Urinary bladder (tissue), 4 donors: Measurements from ENCODE around the gene ALLC. TPM values are rescaled to one million over a fixed set of nuclear protein-coding genes. Genes with fewer than 3 reads are reported as not detected.
"Not testable (repeated sequence)": the region's sequence is repeated elsewhere in the genome, so short reads cannot be mapped to it uniquely, and the experiment has no call there.

Experiments used
- DNase-seq: peaks from one replicate; pipeline ENCODE4 v3.0.0-alpha.2; 2015; ENCODE audit errors: extremely low spot score
- H3K27ac ChIP-seq: one replicate; pipeline ENCODE4 v1.5.1; 2013; ENCODE audit warnings: low read depth, mild to moderate bottlenecking, moderate library complexity
- H3K36me3 ChIP-seq: one replicate; pipeline ENCODE4 v1.6.1; 2013; ENCODE audit warnings: mild to moderate bottlenecking, moderate library complexity; ENCODE audit not compliant: insufficient read depth
- H3K4me1 ChIP-seq: one replicate; pipeline ENCODE4 v1.6.1; 2013; ENCODE audit warnings: mild to moderate bottlenecking, moderate library complexity; ENCODE audit not compliant: insufficient read depth
- H3K4me3 ChIP-seq: one replicate; pipeline ENCODE4 v1.5.1; 2013; ENCODE audit warnings: low read depth, low read length
- WGBS: extraction: QIAGEN DNeasy Blood & Tissue Kit; methylation state at CpG from one replicate; pipeline ENCODE4 v1.1.7; 2013; 5-methylcytosine and 5-hydroxymethylcytosine counted together
- polyA plus RNA-seq: library from polyadenylated mRNA; stranded (reverse); fragments of 200-250 nt; gene quantifications from one replicate; pipeline ENCODE4 v1.2.3, GENCODE V29; 2013
- total RNA-seq: library from RNA; depleted of rRNA; stranded (reverse); fragments of >200 nt; gene quantifications from one replicate; pipeline ENCODE4 v1.2.3, GENCODE V29; 2014
- donor health status: healthy with polysubstance abuse.
- donor health status: healthy.

ALLC gene
- total and polyA plus RNA-seq, 2 donors, result 0.16 to 0.19 TPM

GRCh38 chr2:3631161-3631850 is 26.7 kb upstream of the ALLC start:
- no peak for DNase-seq
- Histone ChIP-seq H3K4me3 (no peak overlapping the region), H3K27ac (no peak overlapping the region), H3K4me1 (no peaks in the 10 kb centered on the region), H3K36me3 (no peaks in the 10 kb centered on the region)
- WGBS, result 81% methylated on average over 15 of the region's 15 CpGs

- no peaks in the 10 kb centered on the region for H3K4me1 ChIP-seq
- H3K27ac ChIP-seq, result no peak overlapping the region
- DNase-seq, result no peak
- H3K36me3 ChIP-seq, result no peaks in the 10 kb centered on the region
- no peak overlapping the region for H3K4me3 ChIP-seq
- WGBS, result 94% methylated on average over 26 of the region's 26 CpGs
Observed at GRCh38 chr2:3631851-3632659, 25.9 kb upstream of the ALLC start.

GRCh38 chr2:3633089-3633981 is 24.7 kb upstream of the ALLC start:
- WGBS, result 84% methylated on average over 33 of the region's 33 CpGs
- H3K27ac ChIP-seq, result no peak overlapping the region
- no peak for DNase-seq

GRCh38 chr2:3633982-3634595 is 23.9 kb upstream of the ALLC start:
- 90% methylated on average over 11 of the region's 11 CpGs for WGBS
- H3K36me3 ChIP-seq, result no peaks in the 10 kb centered on the region
- no peak overlapping the region for H3K4me3 ChIP-seq
- no peaks in the 10 kb centered on the region for H3K4me1 ChIP-seq
- H3K27ac ChIP-seq, result no peak overlapping the region
- no peak for DNase-seq

More at GRCh38 chr2:3633089-3633981, 24.7 kb upstream of the ALLC start:
- H3K4me1 ChIP-seq, result no peaks in the 10 kb centered on the region
- H3K36me3 ChIP-seq, result no peaks in the 10 kb centered on the region
- no peak overlapping the region for H3K4me3 ChIP-seq

- Histone ChIP-seq H3K27ac (no peak overlapping the region), H3K4me3 (no peak overlapping the region), H3K36me3 (no peaks in the 10 kb centered on the region), H3K4me1 (no peaks in the 10 kb centered on the region)
- 87% methylated on average over 12 of the region's 12 CpGs for WGBS
- no peak for DNase-seq
Observed at GRCh38 chr2:3634596-3635121, 23.3 kb upstream of the ALLC start.

GRCh38 chr2:3635171-3635974 is 22.6 kb upstream of the ALLC start:
- Histone ChIP-seq H3K4me1 (no peaks in the 10 kb centered on the region), H3K27ac (no peak overlapping the region), H3K4me3 (no peak overlapping the region), H3K36me3 (no peaks in the 10 kb centered on the region)
- WGBS, result 48% methylated on average over 29 of the region's 29 CpGs
- no peak for DNase-seq

- H3K27ac ChIP-seq, H3K4me3 ChIP-seq, DNase-seq, H3K4me1 ChIP-seq, H3K36me3 ChIP-seq: not testable (repeated sequence)
- WGBS, result 74% methylated on average over 16 of the region's 16 CpGs
Observed at GRCh38 chr2:3635975-3636327, 22.0 kb upstream of the ALLC start.

- Histone ChIP-seq H3K4me1 (no peaks in the 10 kb centered on the region), H3K27ac (no peak overlapping the region), H3K4me3 (no peak overlapping the region), H3K36me3 (no peaks in the 10 kb centered on the region)
- no peak for DNase-seq
- 89% methylated on average over 13 of the region's 13 CpGs for WGBS
Observed at GRCh38 chr2:3636586-3637310, 21.3 kb upstream of the ALLC start.

- no peak overlapping the region for H3K4me3 ChIP-seq
- no peak for DNase-seq
- 83% methylated on average over 11 of the region's 11 CpGs for WGBS
Observed at GRCh38 chr2:3637311-3637675, 20.7 kb upstream of the ALLC start.

GRCh38 chr2:3637692-3638455 is 20.1 kb upstream of the ALLC start:
- no peak overlapping the region for H3K4me3 ChIP-seq
- no peak overlapping the region for H3K27ac ChIP-seq
- no peak for DNase-seq
- 94% methylated on average over 30 of the region's 30 CpGs for WGBS
- no peaks in the 10 kb centered on the region for H3K36me3 ChIP-seq
- H3K4me1 ChIP-seq, result no peaks in the 10 kb centered on the region

More at GRCh38 chr2:3637311-3637675, 20.7 kb upstream of the ALLC start:
- Histone ChIP-seq H3K27ac (no peak overlapping the region), H3K4me1 (no peaks in the 10 kb centered on the region), H3K36me3 (no peaks in the 10 kb centered on the region)

- no peak for DNase-seq
- H3K4me3 ChIP-seq, result no peak overlapping the region
- no peaks in the 10 kb centered on the region for H3K4me1 ChIP-seq
- H3K27ac ChIP-seq, result no peak overlapping the region
- WGBS, result 90% methylated on average over 8 of the region's 8 CpGs
- no peaks in the 10 kb centered on the region for H3K36me3 ChIP-seq
Observed at GRCh38 chr2:3638456-3638810, 19.6 kb upstream of the ALLC start.
